Upper lobe of right lung (tissue), 1 donor: ENCODE measurements around the gene ZNF750. TPM values are rescaled to one million over a fixed set of nuclear protein-coding genes. Genes with fewer than 3 reads are reported as not detected.
"Not testable (repeated sequence)": the region's sequence is repeated elsewhere in the genome, so short reads cannot be mapped to it uniquely, and the experiment has no call there.

Source experiments
- ATAC-seq: fragments of 200-7000 bp; cut with Tn5 transposase; one replicate; pipeline ENCODE4 v1.9.1; 2020; ENCODE audit warnings: mild to moderate bottlenecking, moderate library complexity
- DNase-seq: peaks from one replicate; pipeline ENCODE4 v3.0.0-alpha.2; 2020
- H3K27ac ChIP-seq: fragments of 200-600 bp; one replicate; pipeline ENCODE4 v1.8.0; 2022
- H3K27me3 ChIP-seq: fragments of 200-600 bp; one replicate; pipeline ENCODE4 v1.8.0; 2022; ENCODE audit warnings: mild to moderate bottlenecking
- H3K36me3 ChIP-seq: fragments of 200-600 bp; one replicate; pipeline ENCODE4 v1.8.0; 2022
- H3K4me1 ChIP-seq: fragments of 200-600 bp; one replicate; pipeline ENCODE4 v1.8.0; 2022
- H3K4me3 ChIP-seq: fragments of 200-600 bp; one replicate; pipeline ENCODE4 v1.8.0; 2022; ENCODE audit warnings: mild to moderate bottlenecking
- H3K9me3 ChIP-seq: fragments of 200-600 bp; one replicate; pipeline ENCODE4 v1.8.0; 2022
- CTCF ChIP-seq: fragments of 200-600 bp; IDR thresholded peaks from one replicate; pipeline ENCODE4 v1.8.0; 2022; ENCODE audit warnings: antibody characterized with exemption
- intact Hi-C: fragments of 100-400 bp; cut with DNase I; formaldehyde crosslinking; loops from one replicate; pipeline ENCODE4 v1.11.0; 2022
- total RNA-seq: library from RNA; stranded (reverse); fragmentation: NEBNext Ultra II Directional; extraction: Animal tissue kit (Norgen Biotek cat#: 25700); gene quantifications from one replicate; pipeline ENCODE4 v1.2.1, GENCODE V29; 2021
- donor health status: DM: no; HTN: yes; CAD: no; lungs with severe emphysema.

The ZNF750 gene
- total RNA-seq, 1 donor from 2014 or later = 5.6 TPM

GRCh38 chr17:82786427-82786826 is 53.4 kb downstream of the ZNF750 start:
- Histone ChIP-seq H3K36me3 (peaks cover 12% of the 10 kb centered on the region), H3K27me3 (no peaks in the 10 kb centered on the region), H3K27ac (no peak overlapping the region), H3K4me1 (peaks cover 6% of the 10 kb centered on the region), H3K4me3 (no peak overlapping the region), H3K9me3 (no peaks in the 10 kb centered on the region)
- intact Hi-C loops = loop anchor here (10.0 kb wide), 1 partner anchor 128 kb away; no protein-coding TSS in a partner anchor
- no peak for ATAC-seq
- no peak for DNase-seq
- no peak for TF ChIP-seq CTCF

- ATAC-seq, H3K27ac ChIP-seq, DNase-seq, H3K4me3 ChIP-seq, H3K4me1 ChIP-seq, H3K27me3 ChIP-seq, H3K9me3 ChIP-seq: not testable (repeated sequence)
- H3K36me3 ChIP-seq = peaks cover 12% of the 10 kb centered on the region
- intact Hi-C loops = loop anchor here (10.0 kb wide), 1 partner anchor 129 kb away; no protein-coding TSS in a partner anchor
Observed at GRCh38 chr17:82785581-82785980, 54.2 kb downstream of the ZNF750 start.

- no peaks in the 10 kb centered on the region for H3K9me3 ChIP-seq
- no peak for TF ChIP-seq CTCF
- H3K4me1 ChIP-seq = peaks cover 6% of the 10 kb centered on the region
- ATAC-seq = no peak
- intact Hi-C loops = loop anchor here (10.0 kb wide), 1 partner anchor 131 kb away; no protein-coding TSS in a partner anchor
- H3K4me3 ChIP-seq = no peak overlapping the region
- H3K27ac ChIP-seq = no peak overlapping the region
- H3K36me3 ChIP-seq = peaks cover 12% of the 10 kb centered on the region
- DNase-seq = no peak
- no peaks in the 10 kb centered on the region for H3K27me3 ChIP-seq
Observed at GRCh38 chr17:82783498-82783897, 56.3 kb downstream of the ZNF750 start.

- H3K27ac ChIP-seq = peak overlapping the region; percentile 42
- intact Hi-C loops = loop anchor here (10.0 kb wide), 1 partner anchor 132 kb away; no protein-coding TSS in a partner anchor
- no peak for DNase-seq
Observed at GRCh38 chr17:82782657-82783207, 57.1 kb downstream of the ZNF750 start.

GRCh38 chr17:82781894-82782274 is 57.9 kb downstream of the ZNF750 start:
- peak; percentile 98 for TF ChIP-seq CTCF
- intact Hi-C loops = loop anchor here (10.0 kb wide), 1 partner anchor 133 kb away; no protein-coding TSS in a partner anchor
- peak; percentile 98 for ATAC-seq
- Histone ChIP-seq H3K9me3 (no peaks in the 10 kb centered on the region), H3K36me3 (peaks cover 12% of the 10 kb centered on the region), H3K4me3 (no peak overlapping the region), H3K27me3 (no peaks in the 10 kb centered on the region), H3K27ac (no peak overlapping the region), H3K4me1 (peaks cover 6% of the 10 kb centered on the region)
- peak; percentile 91 for DNase-seq

More at GRCh38 chr17:82782657-82783207, 57.1 kb downstream of the ZNF750 start:
- ATAC-seq = peak; percentile 23
- H3K4me1 ChIP-seq = peaks cover 6% of the 10 kb centered on the region
- H3K4me3 ChIP-seq = no peak overlapping the region
- no peaks in the 10 kb centered on the region for H3K9me3 ChIP-seq
- H3K27me3 ChIP-seq = no peaks in the 10 kb centered on the region
- H3K36me3 ChIP-seq = peaks cover 12% of the 10 kb centered on the region
- TF ChIP-seq CTCF = no peak

- ATAC-seq = peak; percentile 6
- peaks cover 6% of the 10 kb centered on the region for H3K4me1 ChIP-seq
- no peak for DNase-seq
- H3K27ac ChIP-seq = no peak overlapping the region
- H3K27me3 ChIP-seq = no peaks in the 10 kb centered on the region
- no peak for TF ChIP-seq CTCF
- no peak overlapping the region for H3K4me3 ChIP-seq
- H3K9me3 ChIP-seq = no peaks in the 10 kb centered on the region
- intact Hi-C loops = loop anchor here (10.0 kb wide), 1 partner anchor 134 kb away; no protein-coding TSS in a partner anchor
- H3K36me3 ChIP-seq = peaks cover 12% of the 10 kb centered on the region
Observed at GRCh38 chr17:82780971-82781893, 58.6 kb downstream of the ZNF750 start.
